ENCODE data around the gene PISD.

The PISD gene

DNA sequence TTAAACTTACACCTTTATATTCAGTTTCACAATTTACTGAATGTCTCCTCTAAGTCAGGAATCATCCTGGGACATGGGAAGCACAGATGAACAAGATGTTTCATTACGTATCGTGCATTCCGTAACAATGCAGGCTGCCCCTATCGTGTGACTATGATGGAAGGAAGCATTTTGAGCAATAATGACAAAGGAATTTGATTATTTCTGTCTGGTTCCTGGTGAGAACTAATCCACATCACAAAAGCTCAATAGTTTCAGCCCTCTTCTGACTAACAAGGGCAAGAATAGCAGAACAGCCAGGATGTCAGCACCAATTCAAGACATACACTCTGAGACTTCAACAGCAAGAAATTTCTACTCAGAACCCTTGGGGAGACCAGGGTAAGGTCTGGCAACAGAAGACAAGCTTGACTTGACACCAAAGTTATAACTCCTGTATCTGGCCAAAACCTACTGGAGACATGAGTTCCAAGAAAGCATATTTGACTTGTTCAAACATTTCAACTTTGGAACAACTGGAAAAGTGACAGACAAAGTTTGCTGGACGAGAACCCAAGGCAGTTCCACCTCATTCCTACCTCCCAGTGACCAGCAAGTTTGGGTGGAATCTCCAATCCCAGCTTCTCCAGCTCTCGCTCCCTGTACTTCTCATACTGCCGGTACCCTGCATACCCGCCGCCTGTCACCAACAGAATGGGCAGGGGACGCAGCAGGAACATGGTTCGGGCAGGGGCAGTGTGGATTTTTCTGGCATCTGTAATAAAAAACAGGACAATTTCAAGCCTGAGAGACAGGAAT is 14.3 kb downstream of the PISD start:
- DNase-seq (ENCODE audit: low spot score), result no peak
- TF ChIP-seq, protein P1, sequence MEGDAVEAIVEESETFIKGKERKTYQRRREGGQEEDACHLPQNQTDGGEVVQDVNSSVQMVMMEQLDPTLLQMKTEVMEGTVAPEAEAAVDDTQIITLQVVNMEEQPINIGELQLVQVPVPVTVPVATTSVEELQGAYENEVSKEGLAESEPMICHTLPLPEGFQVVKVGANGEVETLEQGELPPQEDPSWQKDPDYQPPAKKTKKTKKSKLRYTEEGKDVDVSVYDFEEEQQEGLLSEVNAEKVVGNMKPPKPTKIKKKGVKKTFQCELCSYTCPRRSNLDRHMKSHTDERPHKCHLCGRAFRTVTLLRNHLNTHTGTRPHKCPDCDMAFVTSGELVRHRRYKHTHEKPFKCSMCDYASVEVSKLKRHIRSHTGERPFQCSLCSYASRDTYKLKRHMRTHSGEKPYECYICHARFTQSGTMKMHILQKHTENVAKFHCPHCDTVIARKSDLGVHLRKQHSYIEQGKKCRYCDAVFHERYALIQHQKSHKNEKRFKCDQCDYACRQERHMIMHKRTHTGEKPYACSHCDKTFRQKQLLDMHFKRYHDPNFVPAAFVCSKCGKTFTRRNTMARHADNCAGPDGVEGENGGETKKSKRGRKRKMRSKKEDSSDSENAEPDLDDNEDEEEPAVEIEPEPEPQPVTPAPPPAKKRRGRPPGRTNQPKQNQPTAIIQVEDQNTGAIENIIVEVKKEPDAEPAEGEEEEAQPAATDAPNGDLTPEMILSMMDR (IDR thresholded peaks at IDR 0.05; ENCODE audit: extremely low read depth, missing control alignments), result no peak

DNA sequence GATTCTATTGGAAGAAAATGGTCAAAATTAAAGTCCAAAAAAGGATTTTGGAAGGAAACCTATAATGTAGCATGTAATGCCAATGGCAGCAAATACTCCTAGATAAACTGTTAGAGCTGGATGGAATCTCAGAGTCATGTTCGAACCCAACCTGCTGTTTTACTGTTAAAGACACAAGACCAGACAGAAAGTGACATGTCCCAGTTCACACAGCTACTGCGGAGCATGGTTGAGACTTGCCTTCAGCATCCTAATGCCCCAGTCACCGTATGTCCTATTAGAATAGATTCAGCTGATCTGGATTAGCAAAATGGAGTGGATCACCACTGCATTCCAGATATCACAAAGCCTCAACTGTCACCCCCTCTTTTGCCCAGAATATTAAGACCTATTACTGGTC is 14.9 kb downstream of the PISD start:
- no peak for DNase-seq (ENCODE audit: low spot score)
- TF ChIP-seq, protein P1 (IDR thresholded peaks at IDR 0.05; ENCODE audit: extremely low read depth, missing control alignments), result no peak

DNA sequence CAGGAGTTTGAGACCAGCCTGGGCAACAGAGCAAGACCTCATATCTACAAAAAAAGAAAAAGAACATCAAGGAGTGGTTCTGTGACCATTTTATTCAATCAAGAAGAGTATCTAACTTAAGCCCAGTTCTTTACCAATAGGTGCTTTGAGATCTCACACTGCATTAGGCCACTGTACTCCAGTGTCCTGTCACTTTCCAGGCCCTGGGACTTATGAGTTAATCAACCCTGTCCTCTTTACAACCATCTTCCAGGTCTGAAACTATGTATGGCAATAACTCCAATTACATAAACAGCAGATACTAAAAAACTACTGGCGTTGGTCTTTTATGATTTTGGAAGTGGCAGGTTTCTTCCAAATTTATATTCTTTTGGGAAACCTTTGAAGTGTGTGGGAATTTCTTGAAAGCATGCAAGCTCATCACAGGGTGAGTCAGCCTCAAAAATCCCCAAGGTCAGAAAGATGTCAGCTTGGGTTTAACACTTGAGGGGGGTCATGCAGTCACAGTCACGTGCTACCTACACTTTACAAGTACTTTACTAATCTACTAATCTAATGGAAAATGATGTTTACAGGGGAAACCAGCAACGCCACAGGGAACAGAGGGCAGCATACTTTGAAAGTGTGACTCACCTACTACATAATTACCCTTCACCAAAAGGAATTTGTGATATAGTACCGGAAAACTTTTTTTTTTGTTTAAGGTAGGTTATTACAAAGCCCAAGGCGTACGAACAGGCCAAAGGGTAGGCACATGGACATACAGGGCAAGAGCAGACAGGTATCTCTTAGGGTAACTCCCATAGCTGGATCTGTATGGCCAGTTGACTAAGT is 15.6 kb downstream of the PISD start:
- DNase-seq (ENCODE audit: low spot score), result peak; percentile 48
- TF ChIP-seq, protein P1 (IDR thresholded peaks at IDR 0.05; ENCODE audit: extremely low read depth, missing control alignments), result no peak

DNA sequence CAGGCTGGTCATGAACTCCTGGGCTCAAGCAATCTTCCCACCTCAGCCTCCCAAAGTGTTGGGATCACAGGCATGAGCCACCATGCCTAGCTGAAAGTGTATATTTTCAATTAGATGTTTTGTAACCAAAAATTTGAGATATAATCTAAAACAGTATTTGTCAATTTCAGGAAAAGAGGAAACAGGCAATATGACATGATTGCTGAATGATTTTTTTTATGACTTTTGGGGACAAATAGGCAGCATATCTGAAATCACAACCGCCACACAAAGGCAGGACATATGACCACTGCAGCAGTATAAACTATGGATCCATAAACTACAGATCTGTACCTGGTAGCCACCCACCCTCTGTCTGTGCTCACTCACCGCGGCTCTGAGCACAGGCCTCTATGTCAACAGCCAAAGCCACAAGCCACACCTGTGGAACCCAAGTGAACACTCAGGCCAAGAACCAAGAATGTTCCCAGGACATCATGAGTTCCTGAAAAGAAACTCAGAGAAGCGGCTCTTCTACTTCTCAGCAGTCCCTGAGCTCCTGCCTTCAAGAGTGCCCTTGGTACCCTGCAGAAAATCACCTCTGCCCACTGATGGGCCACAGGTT is 22.5 kb downstream of the PISD start:
- TF ChIP-seq, protein P1 (IDR thresholded peaks at IDR 0.05; ENCODE audit: extremely low read depth, missing control alignments), result no peak
- DNase-seq (ENCODE audit: low spot score), result no peak

- TF ChIP-seq, protein P1 (IDR thresholded peaks at IDR 0.05; ENCODE audit: extremely low read depth, missing control alignments), result no peak
Observed at GRCh38 chr22:31637891-31638618, 24.0 kb downstream of the PISD start.

GRCh38 chr22:31637447-31637890 is 24.5 kb downstream of the PISD start:
- DNase-seq (ENCODE audit: low spot score), result peak; percentile 60
- TF ChIP-seq, protein P1 (IDR thresholded peaks at IDR 0.05; ENCODE audit: extremely low read depth, missing control alignments), result no peak

More at GRCh38 chr22:31637891-31638618, 24.0 kb downstream of the PISD start:
- peak; percentile 65 for DNase-seq (ENCODE audit: low spot score)
